Natural killer cell (primary cell): ENCODE measurements around the gene SMIM9. TPM values are rescaled to one million over a fixed set of nuclear protein-coding genes. Genes with fewer than 3 reads are reported as not detected.

Experiments used
- ATAC-seq, 3 donors: fragments of 150-1000 bp in 2 of 3; fragments of 200-7000 bp in 1 of 3; cut with Tn5 transposase; 1 replicate in 1 of 3; 2 replicates in 2 of 3; pipeline ENCODE4 v1.10.0; 2021; ENCODE audit warnings: mild to moderate bottlenecking in 2 of 3, moderate library complexity in 2 of 3
- DNase-seq, 2 donors: peaks; one replicate each; pipeline versions ENCODE4 v3.0.0 to v3.0.0-alpha.2; 2013 to 2021; ENCODE audit warnings: mixed read lengths in 1 of 2
- H3K27ac ChIP-seq: one replicate; pipeline ENCODE4 v1.5.1; 2013; ENCODE audit warnings: mild to moderate bottlenecking, low read length
- H3K27me3 ChIP-seq: one replicate; pipeline ENCODE4 v1.6.1; 2013; ENCODE audit warnings: low read length; ENCODE audit not compliant: control insufficient read depth, insufficient read depth
- H3K36me3 ChIP-seq: one replicate; pipeline ENCODE4 v1.6.1; 2013; ENCODE audit warnings: low read length; ENCODE audit not compliant: control insufficient read depth, insufficient read depth
- H3K4me1 ChIP-seq: one replicate; pipeline ENCODE4 v1.6.1; 2013; ENCODE audit warnings: low read length; ENCODE audit not compliant: control insufficient read depth, insufficient read depth
- H3K4me3 ChIP-seq: one replicate; pipeline ENCODE4 v1.5.1; 2013; ENCODE audit warnings: low read length
- H3K9me3 ChIP-seq: one replicate; pipeline ENCODE4 v1.6.1; 2013; ENCODE audit warnings: low read length; ENCODE audit not compliant: control insufficient read depth, insufficient read depth
- H3K27ac Mint-ChIP-seq, 2 donors: one replicate each; pipeline ENCODE4 v1.8.0; 2022; ENCODE audit warnings: mild to moderate bottlenecking in 2 of 2, mixed read lengths in 2 of 2, moderate library complexity in 1 of 2
- H3K27me3 Mint-ChIP-seq, 2 donors: one replicate each; pipeline ENCODE4 v1.8.0; 2022; ENCODE audit warnings: low read depth in 2 of 2, mixed read lengths in 2 of 2
- H3K36me3 Mint-ChIP-seq: one replicate; pipeline ENCODE4 v1.8.0; 2022; ENCODE audit warnings: mixed read lengths
- H3K4me1 Mint-ChIP-seq, 2 donors: one replicate each; pipeline ENCODE4 v1.8.0; 2022; ENCODE audit warnings: mixed read lengths in 2 of 2
- H3K4me3 Mint-ChIP-seq: one replicate; pipeline ENCODE4 v1.8.0; 2022; ENCODE audit warnings: mild to moderate bottlenecking, moderate library complexity, mixed read lengths
- H3K9me3 Mint-ChIP-seq, 2 donors: one replicate each; pipeline ENCODE4 v1.8.0; 2022; ENCODE audit warnings: mixed read lengths in 2 of 2
- CTCF ChIP-seq: fragments of 200-600 bp; IDR thresholded peaks from one replicate; pipeline ENCODE4 v1.8.0; 2022; ENCODE audit warnings: antibody characterized with exemption
- WGBS: methylation state at CpG from one replicate; pipeline ENCODE4 v1.1.7; 2013; ENCODE audit warnings: missing lambda C conversion rate; ENCODE audit not compliant: insufficient coverage; 5-methylcytosine and 5-hydroxymethylcytosine counted together
- intact Hi-C: fragments of 100-400 bp; cut with micrococcal nuclease; formaldehyde crosslinking; loops from one replicate; pipeline ENCODE4 v1.14.2; 2022
- total RNA-seq, 4 donors: library from RNA; stranded (reverse); fragments of 120-200 nt in 1 of 4; gene quantifications; one replicate each; pipeline versions ENCODE4 v1.2.3 to v1.2.4, GENCODE V29; 2013 to 2022

The SMIM9 gene
- total RNA-seq, 3 donors from 2014 or later (not counting 1 experiment from before 2014, with no cell fraction given): not detected

GRCh38 chrX:154800478-154801210 lies 33.8 kb downstream of the SMIM9 start:
- Mint-ChIP-seq H3K9me3 (no peaks in the 10 kb centered on the region), H3K4me3 (no peak overlapping the region), H3K4me1 (peaks cover 10 to 15% of the 10 kb centered on the region in 2 donors), H3K36me3 (no peaks in the 10 kb centered on the region), H3K27ac (no peak overlapping the region), H3K27me3 (no peaks in the 10 kb centered on the region)
- H3K27me3 ChIP-seq: no peaks in the 10 kb centered on the region
- H3K4me1 ChIP-seq: peaks cover 18% of the 10 kb centered on the region
- no peak for ATAC-seq
- no peak for DNase-seq
- peak overlapping the region; percentile 30 for H3K27ac ChIP-seq
- intact Hi-C loops: no loop called here
- 69% methylated on average over 5 of the region's 8 CpGs for WGBS
- no peaks in the 10 kb centered on the region for H3K9me3 ChIP-seq
- H3K4me3 ChIP-seq: no peak overlapping the region
- no peaks in the 10 kb centered on the region for H3K36me3 ChIP-seq
- no peak for TF ChIP-seq CTCF

- H3K27ac ChIP-seq: peak overlapping the region; percentile 42
- DNase-seq (no peak), ATAC-seq (no peak)
- Mint-ChIP-seq H3K4me1 (peaks cover 7 to 13% of the 10 kb centered on the region in 2 donors), H3K27me3 (no peaks in the 10 kb centered on the region), H3K9me3 (no peaks in the 10 kb centered on the region), H3K36me3 (no peaks in the 10 kb centered on the region), H3K4me3 (no peak overlapping the region), H3K27ac (no peak overlapping the region)
- H3K36me3 ChIP-seq: no peaks in the 10 kb centered on the region
- intact Hi-C loops: no loop called here
- H3K9me3 ChIP-seq: no peaks in the 10 kb centered on the region
- 79% methylated on average over 9 of the region's 9 CpGs for WGBS
- no peak overlapping the region for H3K4me3 ChIP-seq
- peaks cover 13% of the 10 kb centered on the region for H3K4me1 ChIP-seq
- no peaks in the 10 kb centered on the region for H3K27me3 ChIP-seq
- no peak for TF ChIP-seq CTCF
These were observed 34.7 kb downstream of the SMIM9 start for GRCh38 chrX:154799556-154800348.

- ATAC-seq: no peak
- H3K9me3 Mint-ChIP-seq: no peaks in the 10 kb centered on the region
- Histone ChIP-seq H3K27me3 (no peaks in the 10 kb centered on the region), H3K4me3 (no peak overlapping the region), H3K9me3 (no peaks in the 10 kb centered on the region), H3K36me3 (no peaks in the 10 kb centered on the region), H3K27ac (no peak overlapping the region), H3K4me1 (peaks cover 6% of the 10 kb centered on the region)
- no peaks in the 10 kb centered on the region for H3K36me3 Mint-ChIP-seq
- intact Hi-C loops: no loop called here
- no peak for DNase-seq
- no peak for TF ChIP-seq CTCF
- H3K4me1 Mint-ChIP-seq: peaks cover 0 to 8% of the 10 kb centered on the region in 2 donors
- no peak overlapping the region for H3K4me3 Mint-ChIP-seq
- H3K27ac Mint-ChIP-seq: no peak overlapping the region
- H3K27me3 Mint-ChIP-seq: no peaks in the 10 kb centered on the region
- WGBS: 70% methylated on average over 3 of the region's 6 CpGs
These were observed 37.5 kb downstream of the SMIM9 start for GRCh38 chrX:154797006-154797405.
